Measurements from ENCODE around the gene AFG3L2. TPM values are rescaled to one million over a fixed set of nuclear protein-coding genes. Genes with fewer than 3 reads are reported as not detected.

The AFG3L2 gene
- total and polyA plus RNA-seq, 10 of the 15 experiments (the other 5 are each of a cell fraction or from before 2014, with no cell fraction given), result 21.0 to 72.7 (median 57.7) TPM

GRCh38 chr18:12376754-12377555, at the start of gene AFG3L2 (continued):
- TF ChIP-seq ETV6 (conservative IDR thresholded peaks at IDR 0.05 in 1 of 2, IDR thresholded peaks at IDR 0.05 in 1 of 2; ENCODE audit: borderline replicate concordance in 1 of 2, low read depth in 1 of 2), result no peak
- no peak for TF ChIP-seq FOXK2 (IDR thresholded peaks at IDR 0.05)
- no peak for TF ChIP-seq SUPT20H (IDR thresholded peaks at IDR 0.05; ENCODE audit: borderline replicate concordance, control insufficient read depth, low read depth, low read length)
- TF ChIP-seq GABPA (IDR thresholded peaks at IDR 0.05; ENCODE audit: low read depth), result no peak
- no peak for TF ChIP-seq PAX5 (IDR thresholded peaks at IDR 0.05; ENCODE audit: borderline replicate concordance, low read depth, low read length)
- peak; percentile 98 for TF ChIP-seq ESRRA (IDR thresholded peaks at IDR 0.05; ENCODE audit: low read length)
- TF ChIP-seq LARP7 (IDR thresholded peaks at IDR 0.05), result peak; percentile 100
- peak; percentile 74 for TF ChIP-seq RELA (IDR thresholded peaks at IDR 0.05; ENCODE audit: borderline replicate concordance, partially characterized antibody)
- TF ChIP-seq ATF2 (IDR thresholded peaks at IDR 0.05; ENCODE audit: low read length), result no peak
- TF ChIP-seq BCL3 (IDR thresholded peaks at IDR 0.05; ENCODE audit: borderline replicate concordance, insufficient read depth, low read depth, low read length, poor library complexity, severe bottlenecking), result no peak
- TF ChIP-seq TCF7 (IDR thresholded peaks at IDR 0.05; ENCODE audit: borderline replicate concordance), result no peak
- TF ChIP-seq ZNF207 (IDR thresholded peaks at IDR 0.05; ENCODE audit: borderline replicate concordance), result peak; percentile 97
- TF ChIP-seq SMC3 (IDR thresholded peaks at IDR 0.05; ENCODE audit: borderline replicate concordance, low read length), result no peak
- TF ChIP-seq CBFB (IDR thresholded peaks at IDR 0.05; ENCODE audit: low read depth), result no peak
- TF ChIP-seq MEF2A (IDR thresholded peaks at IDR 0.05; ENCODE audit: insufficient read depth, low read depth, low read length), result no peak
- TF ChIP-seq MYC (IDR thresholded peaks at IDR 0.05; ENCODE audit: insufficient read depth, insufficient read length, insufficient replicate concordance, low read length, severe bottlenecking), result peak; percentile 85
- no peak for TF ChIP-seq JUNB (IDR thresholded peaks at IDR 0.05)
- no peak for TF ChIP-seq PML (IDR thresholded peaks at IDR 0.05; ENCODE audit: low read length)
- no peak for TF ChIP-seq NFYA (IDR thresholded peaks at IDR 0.05; ENCODE audit: borderline replicate concordance, low read depth, low read length)
- TF ChIP-seq CBX3 (IDR thresholded peaks at IDR 0.05; ENCODE audit: borderline replicate concordance, low read depth), result no peak
- TF ChIP-seq E2F4 (IDR thresholded peaks at IDR 0.05; ENCODE audit: low read depth, low read length), result 0 out of 2 replicates have a peak, but pooled peaks have one; percentile 7
- no peak for TF ChIP-seq IKZF2 (IDR thresholded peaks at IDR 0.05)
- peak; percentile 70; the same call in 1 of the 2 replicates for TF ChIP-seq TAF1 (IDR thresholded peaks at IDR 0.05; ENCODE audit: borderline replicate concordance, low read depth, low read length)
- 0 out of 4 replicates have a peak, but pooled peaks of 1 of the 2 experiments have one; percentile 26 for TF ChIP-seq EP300 (IDR thresholded peaks at IDR 0.05; ENCODE audit: borderline replicate concordance in 1 of 2, control insufficient read depth in 1 of 2, low read depth in 2 of 2, low read length in 2 of 2)
- no peak for TF ChIP-seq TBL1XR1 (IDR thresholded peaks at IDR 0.05; ENCODE audit: low read depth, low read length)
- TF ChIP-seq BACH1 (IDR thresholded peaks at IDR 0.05; ENCODE audit: borderline replicate concordance), result peak; percentile 92
- no peak for TF ChIP-seq SMAD1 (IDR thresholded peaks at IDR 0.05; ENCODE audit: low read depth, partially characterized antibody)
- TF ChIP-seq ASH2L (IDR thresholded peaks at IDR 0.05; ENCODE audit: borderline replicate concordance, low read depth), result no peak

Measured in GM12878 (cell line).